ENCODE data around the gene TAB3. TPM values are rescaled to one million over a fixed set of nuclear protein-coding genes. Genes with fewer than 3 reads are reported as not detected.

The TAB3 gene
- total and polyA plus RNA-seq, 9 of the 15 experiments (the other 6 are each of a cell fraction or from before 2014, with no cell fraction given): 2.4 to 31.1 (median 15.5) TPM

DNA sequence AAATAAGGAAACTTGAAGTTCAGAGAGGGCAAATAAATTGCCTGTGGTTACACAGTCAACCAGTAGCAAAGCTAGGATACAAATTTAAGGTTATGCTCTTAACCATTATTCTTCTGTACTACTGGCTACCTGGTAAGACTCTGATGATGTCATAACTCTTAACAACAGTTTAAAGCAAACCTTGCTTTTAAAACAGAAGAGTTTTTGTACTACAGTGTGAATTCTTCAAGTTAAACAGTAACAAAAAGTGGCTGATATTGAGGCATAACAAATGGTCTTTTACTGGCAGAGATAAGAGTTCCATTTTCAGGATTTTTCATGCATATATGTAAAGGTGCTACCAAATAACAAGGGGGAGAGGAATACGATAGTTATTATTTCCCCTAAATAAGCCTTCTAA lies 23.4 kb downstream of the TAB3 start:
- no peak overlapping the region for H3K4me3 ChIP-seq
- H3K9me1 ChIP-seq (ENCODE audit: control insufficient read depth, insufficient read depth, low read length): no peaks in the 10 kb centered on the region
- no TSS peak for BruUV-seq (replicated peaks)
- peaks cover 32% of the 10 kb centered on the region for H3K36me3 ChIP-seq (ENCODE audit: control insufficient read depth, insufficient read depth, low read length)
- H3K27me3 ChIP-seq (ENCODE audit: control insufficient read depth in 2 of 2, insufficient read depth in 2 of 2, low read length in 2 of 2): no peaks in the 10 kb centered on the region
- H2AFZ ChIP-seq (ENCODE audit: low read depth, low read length): no peak overlapping the region
- no peaks in the 10 kb centered on the region for H3K9me3 ChIP-seq (replicated peaks; ENCODE audit: control insufficient read depth, insufficient read depth, low read depth, low read length)
- in situ Hi-C loops (cut with MboI): no loop called here
- no peaks in the 10 kb centered on the region for H4K20me1 ChIP-seq (replicated peaks; ENCODE audit: control insufficient read depth, insufficient read depth, low read length)
- intact Hi-C loops (cut with micrococcal nuclease): loop anchor here (5.0 kb wide), 1 partner anchor 128 kb away; no protein-coding TSS in a partner anchor
- ChIA-PET CTCF (ENCODE audit: low intra/inter-chr PET ratio) (no interaction called here), POLR2A (no interaction called here)
- 75% methylated on average over 1 of the region's 1 CpG for WGBS (ENCODE audit: insufficient coverage, low coverage, missing lambda C conversion rate)
- no peaks in the 10 kb centered on the region for H3K79me2 ChIP-seq (ENCODE audit: control insufficient read depth, insufficient read depth, low read length)
- H3K9ac ChIP-seq (ENCODE audit: insufficient read depth in 1 of 2, low read depth in 2 of 2, low read length in 2 of 2): no peak overlapping the region
- ATAC-seq: no peak
- TF ChIP-seq PYGO2 (tag; IDR thresholded peaks at IDR 0.05) (no peak), MYC (IDR thresholded peaks at IDR 0.05; ENCODE audit: low read depth, low read length) (no peak), MYC (CRISPR knock-in tag; IDR thresholded peaks at IDR 0.05; ENCODE audit: borderline replicate concordance, low read depth) (no peak), PHB (CRISPR knock-in tag; IDR thresholded peaks at IDR 0.05) (no peak), SMC3 (conservative IDR thresholded peaks at IDR 0.05; ENCODE audit: insufficient read depth, low read depth, low read length) (no peak)
- TF ChIP-seq, protein P1, sequence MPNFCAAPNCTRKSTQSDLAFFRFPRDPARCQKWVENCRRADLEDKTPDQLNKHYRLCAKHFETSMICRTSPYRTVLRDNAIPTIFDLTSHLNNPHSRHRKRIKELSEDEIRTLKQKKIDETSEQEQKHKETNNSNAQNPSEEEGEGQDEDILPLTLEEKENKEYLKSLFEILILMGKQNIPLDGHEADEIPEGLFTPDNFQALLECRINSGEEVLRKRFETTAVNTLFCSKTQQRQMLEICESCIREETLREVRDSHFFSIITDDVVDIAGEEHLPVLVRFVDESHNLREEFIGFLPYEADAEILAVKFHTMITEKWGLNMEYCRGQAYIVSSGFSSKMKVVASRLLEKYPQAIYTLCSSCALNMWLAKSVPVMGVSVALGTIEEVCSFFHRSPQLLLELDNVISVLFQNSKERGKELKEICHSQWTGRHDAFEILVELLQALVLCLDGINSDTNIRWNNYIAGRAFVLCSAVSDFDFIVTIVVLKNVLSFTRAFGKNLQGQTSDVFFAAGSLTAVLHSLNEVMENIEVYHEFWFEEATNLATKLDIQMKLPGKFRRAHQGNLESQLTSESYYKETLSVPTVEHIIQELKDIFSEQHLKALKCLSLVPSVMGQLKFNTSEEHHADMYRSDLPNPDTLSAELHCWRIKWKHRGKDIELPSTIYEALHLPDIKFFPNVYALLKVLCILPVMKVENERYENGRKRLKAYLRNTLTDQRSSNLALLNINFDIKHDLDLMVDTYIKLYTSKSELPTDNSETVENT (CRISPR knock-in tag; IDR thresholded peaks at IDR 0.05): no peak
- no peak for DNase-seq (ENCODE audit: extremely low read depth in 1 of 4, low spot score in 3 of 4)
- H3K4me2 ChIP-seq (ENCODE audit: insufficient read depth, low read length): no peak overlapping the region
- FAIRE-seq: no peak
- H3K27ac ChIP-seq (ENCODE audit: extremely low read depth, low read depth, low read length): no peak overlapping the region
- no peaks in the 10 kb centered on the region; a peak in 1 of 5 replicates for H3K4me1 ChIP-seq (replicated peaks in 1 of 2; ENCODE audit: control insufficient read depth in 2 of 2, insufficient read depth in 2 of 2, low read length in 2 of 2)
